Activated T-helper 2 cell treated with anti-CD3 and anti-CD28 coated beads, Interferon-gamma antibody, Interleukin-2, Interleukin-4, amounts not matched to agents 10 μg/mL and 5 μg/mL and 100 μg/mL, durations not matched to agents 14 hours and 24 hours and 36 hours (primary cell): ENCODE measurements around the gene XPNPEP2. TPM values are rescaled to one million over a fixed set of nuclear protein-coding genes. Genes with fewer than 3 reads are reported as not detected.

Source experiments
- DNase-seq: peaks from one replicate; pipeline ENCODE4 v3.0.0; 2021; ENCODE audit warnings: low spot score
- H3K27ac Mint-ChIP-seq: one replicate; pipeline ENCODE4 v1.8.0; 2021; ENCODE audit warnings: mixed read lengths
- H3K27me3 Mint-ChIP-seq: one replicate; pipeline ENCODE4 v1.8.0; 2021; ENCODE audit warnings: low read depth, mixed read lengths
- H3K36me3 Mint-ChIP-seq: one replicate; pipeline ENCODE4 v1.8.0; 2021; ENCODE audit warnings: low read depth, mixed read lengths
- H3K4me1 Mint-ChIP-seq: one replicate; pipeline ENCODE4 v1.8.0; 2021; ENCODE audit warnings: low read depth, mixed read lengths
- H3K4me3 Mint-ChIP-seq: one replicate; pipeline ENCODE4 v1.8.0; 2021; ENCODE audit warnings: low read depth, mild to moderate bottlenecking, moderate library complexity, mixed read lengths
- H3K9me3 Mint-ChIP-seq: one replicate; pipeline ENCODE4 v1.8.0; 2021; ENCODE audit warnings: mixed read lengths
- intact Hi-C: fragments of 100-400 bp; cut with micrococcal nuclease; formaldehyde crosslinking; loops from one replicate; pipeline ENCODE4 v1.15.1; 2023
- total RNA-seq: library from RNA; stranded (reverse); gene quantifications from 2 replicates; pipeline ENCODE4 v1.2.3, GENCODE V29; 2022

The XPNPEP2 gene
- total RNA-seq, 1 donor from 2014 or later = 0.16 TPM

DNA sequence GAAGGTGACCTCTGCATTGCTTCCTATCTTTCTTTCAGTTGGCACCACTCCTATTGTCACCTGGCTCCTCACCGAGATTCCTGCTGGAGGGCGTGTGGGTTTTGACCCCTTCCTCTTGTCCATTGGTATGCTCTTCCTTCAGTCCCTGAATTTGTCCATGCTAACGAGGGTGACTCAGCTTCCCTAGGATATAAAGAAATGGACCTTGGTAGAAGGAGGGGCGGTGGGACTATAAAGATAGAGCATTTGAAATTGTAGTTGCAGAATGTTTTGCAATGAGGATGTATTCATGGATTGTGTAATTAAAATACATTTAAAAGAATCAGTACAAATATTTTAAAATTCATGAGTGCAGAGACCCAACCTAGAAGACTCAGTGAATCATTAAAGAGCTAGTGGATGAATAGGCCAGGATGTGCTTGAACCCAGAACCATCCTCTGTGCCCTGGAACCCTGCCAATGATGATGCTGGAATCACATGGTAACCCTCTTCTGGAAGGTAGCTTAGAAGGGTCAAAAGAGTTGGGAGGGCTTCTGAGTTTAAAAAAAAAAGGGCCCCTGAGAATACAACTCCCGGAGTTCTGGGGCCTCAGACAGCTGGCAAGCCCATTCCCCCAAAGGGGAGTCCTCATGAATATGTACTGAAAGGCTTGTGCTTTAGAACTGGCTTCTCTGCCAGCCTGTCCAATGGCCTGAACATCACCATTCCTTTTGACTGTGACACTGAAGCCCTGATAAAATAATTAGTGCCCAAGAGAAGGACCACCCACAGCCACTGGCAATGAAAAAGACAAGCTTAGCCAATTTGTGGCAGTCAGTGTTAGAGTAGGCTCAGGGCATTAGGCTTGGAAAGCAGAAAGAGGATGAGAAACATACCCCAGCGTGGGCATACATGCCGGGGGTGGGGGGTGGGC lies 8.0 kb downstream of the XPNPEP2 start:
- H3K36me3 Mint-ChIP-seq = no peaks in the 10 kb centered on the region
- no peak for DNase-seq
- H3K27me3 Mint-ChIP-seq = peaks cover 2% of the 10 kb centered on the region
- no peak overlapping the region for H3K4me3 Mint-ChIP-seq
- no peak overlapping the region for H3K27ac Mint-ChIP-seq
- intact Hi-C loops = no loop called here
- no peaks in the 10 kb centered on the region for H3K9me3 Mint-ChIP-seq
- peaks cover 28% of the 10 kb centered on the region for H3K4me1 Mint-ChIP-seq

DNA sequence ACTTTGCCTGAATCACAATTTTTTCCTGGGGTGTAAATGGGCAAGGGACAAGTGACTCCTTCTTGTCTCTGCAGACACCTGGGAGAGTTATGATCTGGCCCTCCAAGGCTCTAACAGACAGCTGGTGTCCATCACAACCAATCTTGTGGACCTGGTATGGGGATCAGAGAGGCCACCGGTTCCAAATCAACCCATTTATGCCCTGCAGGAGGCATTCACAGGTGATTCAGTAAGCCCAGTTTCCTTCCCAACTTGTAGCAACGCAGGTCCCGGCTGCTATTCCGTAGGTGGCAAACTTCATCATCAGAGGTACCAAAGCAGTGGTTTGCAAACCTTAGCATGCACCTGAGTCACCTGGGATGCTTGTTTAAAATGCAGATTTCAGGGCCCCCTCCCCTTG lies 8.8 kb downstream of the XPNPEP2 start:
- Mint-ChIP-seq H3K4me3 (no peak overlapping the region), H3K9me3 (no peaks in the 10 kb centered on the region), H3K36me3 (no peaks in the 10 kb centered on the region), H3K4me1 (peaks cover 28% of the 10 kb centered on the region), H3K27me3 (peaks cover 2% of the 10 kb centered on the region), H3K27ac (no peak overlapping the region)
- no peak for DNase-seq
- intact Hi-C loops = no loop called here

DNA sequence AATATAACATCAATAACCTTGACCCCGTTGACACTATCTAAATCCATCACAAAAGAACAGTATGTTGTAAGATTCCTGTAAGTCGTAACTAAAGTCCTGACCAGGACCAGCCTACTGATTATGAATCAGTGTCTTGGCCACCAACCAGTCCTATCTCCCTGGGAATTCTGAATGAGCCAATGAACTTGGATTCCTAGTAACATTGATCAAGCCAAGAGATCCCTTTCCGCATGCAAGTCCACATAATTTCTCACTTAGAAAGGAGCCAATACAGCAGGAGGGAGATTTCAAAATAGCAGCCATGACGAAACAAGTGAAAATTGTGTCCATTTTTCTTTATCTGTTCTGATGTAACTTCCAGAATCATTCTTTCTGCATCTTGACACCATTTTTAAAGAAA lies 9.5 kb downstream of the XPNPEP2 start:
- Mint-ChIP-seq H3K27ac (no peak overlapping the region), H3K36me3 (no peaks in the 10 kb centered on the region), H3K4me1 (peaks cover 24% of the 10 kb centered on the region), H3K9me3 (no peaks in the 10 kb centered on the region), H3K27me3 (peaks cover 2% of the 10 kb centered on the region), H3K4me3 (no peak overlapping the region)
- intact Hi-C loops = no loop called here
- no peak for DNase-seq

DNA sequence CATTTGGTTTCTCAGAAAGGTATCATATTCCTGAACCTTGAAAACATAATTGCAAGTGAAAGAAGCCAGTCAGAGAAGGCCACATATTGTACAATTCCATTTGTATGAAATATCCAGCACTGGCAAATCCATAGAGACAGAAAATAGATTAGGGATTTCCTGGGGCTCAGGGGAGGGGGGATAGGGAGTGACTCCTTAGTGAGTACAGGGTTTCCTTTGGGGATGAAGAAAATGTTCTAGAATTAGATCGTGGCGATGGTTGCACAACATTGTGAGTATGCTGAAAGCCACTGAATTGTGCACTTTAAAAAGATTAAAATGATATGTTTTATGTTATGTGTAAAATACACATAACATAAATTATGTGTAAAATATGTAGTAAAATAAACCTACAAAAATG lies 10.3 kb downstream of the XPNPEP2 start:
- intact Hi-C loops = no loop called here
- Mint-ChIP-seq H3K27me3 (peaks cover 2% of the 10 kb centered on the region), H3K36me3 (no peaks in the 10 kb centered on the region)

DNA sequence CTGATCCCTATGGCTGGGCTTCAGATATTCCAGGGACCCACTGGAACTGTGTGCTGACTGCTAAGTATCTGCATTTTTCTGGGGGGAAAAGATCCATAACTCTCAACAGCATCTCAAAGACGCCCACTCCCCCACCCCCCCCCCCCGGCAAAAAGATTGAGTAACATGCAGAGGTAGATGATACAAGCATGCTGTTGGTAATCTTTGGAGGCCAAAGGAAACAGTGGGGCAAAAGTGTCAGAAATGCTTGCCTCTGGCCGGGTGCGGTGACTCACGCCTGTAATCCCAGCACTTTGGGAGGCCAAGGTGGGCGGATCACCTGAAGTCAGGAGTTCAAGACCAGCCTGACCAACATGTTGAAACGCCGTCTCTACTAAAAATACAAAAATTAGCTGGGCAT lies 12.2 kb downstream of the XPNPEP2 start:
- no peaks in the 10 kb centered on the region for H3K9me3 Mint-ChIP-seq

More for the DNA sequence above, 10.3 kb downstream of the XPNPEP2 start:
- Mint-ChIP-seq H3K4me3 (no peak overlapping the region), H3K27ac (no peak overlapping the region), H3K9me3 (no peaks in the 10 kb centered on the region), H3K4me1 (peaks cover 22% of the 10 kb centered on the region)
- DNase-seq = no peak

DNA sequence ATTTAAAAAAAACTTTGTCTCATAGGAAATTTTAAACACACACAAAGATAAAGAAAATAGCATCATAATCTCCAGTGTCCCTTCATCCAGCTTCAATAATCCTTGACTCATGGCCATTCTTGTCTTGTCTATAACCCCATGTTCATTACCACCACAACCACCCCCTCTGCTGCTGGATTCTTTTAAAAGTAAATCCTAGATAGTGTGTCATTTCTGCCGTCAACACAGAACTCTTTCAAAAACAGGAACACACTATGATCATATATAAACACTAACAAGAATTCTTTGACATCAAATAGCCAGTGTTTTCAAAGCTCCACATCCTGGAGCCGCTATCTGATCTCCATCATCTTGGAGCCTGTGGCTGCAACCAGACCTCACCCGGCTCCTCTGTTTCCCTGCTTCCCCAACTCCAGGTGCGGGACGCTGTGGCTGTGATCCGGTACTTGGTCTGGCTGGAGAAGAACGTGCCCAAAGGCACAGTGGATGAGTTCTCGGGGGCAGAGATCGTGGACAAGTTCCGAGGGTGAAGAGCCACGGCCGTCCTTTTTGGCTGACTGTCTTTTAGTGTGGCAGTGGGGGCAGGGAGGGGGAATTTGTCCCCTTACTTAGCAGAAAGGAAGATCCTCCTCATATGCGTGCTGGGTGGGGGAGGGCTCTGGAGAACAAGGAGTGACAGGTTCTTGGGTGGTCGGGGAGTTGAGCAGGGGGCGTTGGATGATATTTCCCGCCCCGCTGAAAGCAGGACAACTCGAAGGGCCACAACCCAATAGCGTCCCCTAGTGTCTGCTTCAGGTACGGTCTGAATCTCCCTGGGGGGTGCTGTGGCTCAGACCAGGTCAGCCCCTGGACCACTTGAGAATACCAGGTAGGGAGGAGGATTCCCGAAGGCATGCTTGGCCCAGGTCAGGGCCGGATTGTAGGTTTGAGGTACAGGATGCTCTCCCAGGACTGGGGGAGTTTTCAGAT lies 15.6 kb downstream of the XPNPEP2 start:
- H3K4me3 Mint-ChIP-seq = no peak overlapping the region
- intact Hi-C loops = loop anchor here (5.0 to 10.0 kb wide), 3 partner anchors 43 to 150 kb away; no protein-coding TSS in a partner anchor
- no peaks in the 10 kb centered on the region for H3K36me3 Mint-ChIP-seq
- H3K27me3 Mint-ChIP-seq = no peaks in the 10 kb centered on the region
- peaks cover 36% of the 10 kb centered on the region for H3K4me1 Mint-ChIP-seq
- H3K27ac Mint-ChIP-seq = peak overlapping the region; percentile 28
- no peaks in the 10 kb centered on the region for H3K9me3 Mint-ChIP-seq
- no peak for DNase-seq

More for the DNA sequence above, 12.2 kb downstream of the XPNPEP2 start:
- H3K4me3 Mint-ChIP-seq = no peak overlapping the region
- DNase-seq = no peak
- no peak overlapping the region for H3K27ac Mint-ChIP-seq
- H3K4me1 Mint-ChIP-seq = peaks cover 17% of the 10 kb centered on the region
- intact Hi-C loops = loop anchor here (5.0 to 10.0 kb wide), 2 partner anchors 114 to 146 kb away; no protein-coding TSS in a partner anchor
- H3K36me3 Mint-ChIP-seq = no peaks in the 10 kb centered on the region
- H3K27me3 Mint-ChIP-seq = peaks cover 2% of the 10 kb centered on the region

DNA sequence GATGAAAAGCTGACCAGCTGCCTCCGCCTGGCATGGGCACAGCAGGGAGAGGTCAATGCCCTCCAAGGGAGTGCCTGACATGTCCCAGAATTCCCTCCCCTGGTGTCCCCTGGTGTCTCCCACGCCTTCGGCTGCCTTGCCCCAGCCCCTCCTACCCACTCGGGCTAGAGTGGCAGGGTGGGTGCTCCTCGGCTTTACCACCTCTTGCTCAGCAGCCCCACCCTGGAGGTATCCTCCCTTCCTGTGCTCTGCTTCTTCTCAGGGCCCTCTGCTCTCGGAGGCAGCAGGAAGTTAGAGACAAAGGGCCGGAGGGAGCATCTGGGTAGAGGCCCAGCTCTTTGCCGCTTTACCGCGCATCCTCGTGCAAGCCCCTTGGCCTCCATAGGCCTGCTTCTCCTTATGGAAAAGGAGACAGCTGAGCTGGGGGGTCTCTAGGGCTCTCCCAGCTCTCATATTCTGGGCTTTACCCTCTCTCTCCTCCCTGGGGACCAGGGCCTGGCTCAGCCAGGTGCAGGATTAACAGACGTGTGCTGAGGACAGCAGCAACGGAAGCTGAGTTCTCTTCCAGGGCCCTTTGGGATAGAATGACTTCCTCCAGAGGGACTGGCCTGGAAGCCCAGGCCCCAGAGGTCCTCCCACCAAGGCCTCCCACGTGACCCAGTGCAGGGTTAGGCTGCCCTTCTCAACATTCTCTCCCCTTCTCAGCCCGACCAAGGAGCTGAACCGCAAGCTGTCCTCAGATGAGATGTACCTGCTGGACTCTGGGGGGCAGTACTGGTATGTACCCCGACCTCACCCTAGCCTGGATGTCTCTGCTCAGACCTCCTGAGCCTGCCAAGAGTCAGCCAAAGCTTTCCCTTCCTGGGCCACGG lies 17.2 kb downstream of the XPNPEP2 start:
- Mint-ChIP-seq H3K4me1 (peaks cover 49% of the 10 kb centered on the region), H3K4me3 (no peak overlapping the region), H3K27me3 (no peaks in the 10 kb centered on the region), H3K27ac (peak overlapping the region; percentile 46), H3K36me3 (no peaks in the 10 kb centered on the region), H3K9me3 (no peaks in the 10 kb centered on the region)
- no peak for DNase-seq
- intact Hi-C loops = loop anchor here (5.0 to 10.0 kb wide), 2 partner anchors 41 to 151 kb away; no protein-coding TSS in a partner anchor

DNA sequence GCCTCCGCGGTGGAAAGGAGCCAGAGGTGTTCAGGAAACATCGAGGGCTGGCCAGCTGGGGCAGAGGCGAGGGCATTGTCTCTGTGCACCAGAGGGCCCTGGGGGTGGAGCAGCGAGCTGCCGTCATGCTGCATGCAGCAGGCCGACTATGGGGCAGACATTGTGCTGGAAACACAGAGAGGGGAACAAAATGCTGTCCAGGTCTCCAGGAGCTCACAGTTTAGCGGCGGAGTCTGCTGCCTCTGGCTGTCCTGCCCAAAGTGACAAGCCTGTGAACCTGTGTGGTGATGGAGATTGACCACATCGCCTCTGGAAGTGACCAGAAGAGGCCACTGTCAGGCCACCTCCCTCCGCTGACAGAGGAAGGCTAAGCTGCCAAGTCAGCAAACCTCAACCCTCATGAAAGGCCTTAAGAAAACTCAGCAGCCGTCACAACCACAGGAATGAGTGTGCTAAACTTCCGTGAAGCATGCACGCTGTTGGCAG lies 20.8 kb downstream of the XPNPEP2 start:
- Mint-ChIP-seq H3K4me3 (no peak overlapping the region), H3K4me1 (peaks cover 42% of the 10 kb centered on the region), H3K27ac (peak overlapping the region; percentile 86), H3K36me3 (no peaks in the 10 kb centered on the region), H3K9me3 (no peaks in the 10 kb centered on the region), H3K27me3 (no peaks in the 10 kb centered on the region)
- peak; percentile 52 for DNase-seq
- intact Hi-C loops = loop anchor here (1.0 to 10.0 kb wide), 7 partner anchors 10 to 415 kb away; partner anchors contain the start of gene RAB33A

DNA sequence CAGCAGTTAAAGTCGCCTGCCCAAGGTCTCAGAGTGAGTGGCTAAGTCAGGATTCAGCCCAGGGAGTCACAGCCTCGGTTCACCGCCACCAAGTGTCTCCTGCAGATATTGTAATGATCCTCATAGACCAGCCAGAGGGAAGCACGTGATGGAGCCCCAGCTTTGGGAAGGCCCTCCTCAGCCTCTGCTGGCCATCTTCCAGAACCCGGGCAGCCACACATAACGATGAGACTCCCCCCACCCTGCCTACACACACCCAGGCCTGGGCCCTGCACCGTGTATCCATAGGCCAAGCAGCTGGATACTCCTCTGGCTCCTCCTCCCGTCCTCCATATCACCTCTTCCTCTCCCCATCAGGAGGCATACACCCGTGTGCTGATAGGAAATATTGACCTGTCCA lies 21.4 kb downstream of the XPNPEP2 start:
- no peak for DNase-seq
- Mint-ChIP-seq H3K9me3 (no peaks in the 10 kb centered on the region), H3K4me1 (peaks cover 38% of the 10 kb centered on the region), H3K27me3 (no peaks in the 10 kb centered on the region), H3K27ac (peak overlapping the region; percentile 86), H3K4me3 (no peak overlapping the region), H3K36me3 (no peaks in the 10 kb centered on the region)
- intact Hi-C loops = loop anchor here (1.0 to 10.0 kb wide), 2 partner anchors 9 to 415 kb away; partner anchors contain the start of gene RAB33A

DNA sequence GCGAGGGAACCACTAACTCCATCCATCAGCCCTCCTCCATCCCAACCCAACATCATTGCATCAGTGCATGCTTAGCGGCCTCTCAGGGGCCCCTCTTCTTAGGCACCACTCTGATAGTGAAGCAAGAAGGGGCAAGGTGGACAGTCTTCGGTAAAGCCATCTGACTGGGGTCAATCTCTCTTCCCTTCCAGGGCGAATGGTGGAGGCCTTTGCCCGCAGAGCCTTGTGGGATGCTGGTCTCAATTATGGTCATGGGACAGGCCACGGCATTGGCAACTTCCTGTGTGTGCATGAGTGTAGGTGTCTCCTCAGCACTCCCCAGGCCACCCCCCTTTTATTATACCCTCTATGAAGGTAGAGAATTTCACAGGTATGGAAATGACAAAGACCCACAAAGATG lies 22.2 kb downstream of the XPNPEP2 start:
- no peak for DNase-seq
- intact Hi-C loops = loop anchor here (1.0 to 10.0 kb wide), 2 partner anchors 8 to 414 kb away; partner anchors contain the start of gene RAB33A
- Mint-ChIP-seq H3K4me3 (no peak overlapping the region), H3K36me3 (no peaks in the 10 kb centered on the region), H3K4me1 (peaks cover 37% of the 10 kb centered on the region), H3K27me3 (no peaks in the 10 kb centered on the region), H3K27ac (no peak overlapping the region), H3K9me3 (no peaks in the 10 kb centered on the region)

DNA sequence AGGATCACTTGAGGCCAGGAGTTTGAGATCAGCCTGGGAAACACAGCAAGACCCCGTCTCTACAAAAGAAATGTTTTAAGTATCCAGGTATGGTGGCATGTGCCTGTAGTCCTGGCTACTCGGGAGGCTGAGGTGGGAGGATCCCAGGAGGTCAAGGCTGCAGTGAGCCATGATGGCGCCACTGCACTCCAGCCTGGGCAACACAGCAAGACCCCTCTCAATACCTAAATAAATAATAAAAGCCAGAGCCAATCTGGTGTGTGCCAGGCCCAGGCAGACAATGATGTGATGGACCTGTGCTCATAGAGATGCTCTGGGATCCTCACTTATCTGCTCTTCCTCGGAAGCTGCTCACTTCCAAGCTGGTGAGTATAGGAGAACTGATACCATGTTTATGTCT lies 22.8 kb downstream of the XPNPEP2 start:
- Mint-ChIP-seq H3K4me3 (no peak overlapping the region), H3K36me3 (no peaks in the 10 kb centered on the region), H3K27me3 (no peaks in the 10 kb centered on the region), H3K9me3 (no peaks in the 10 kb centered on the region), H3K27ac (no peak overlapping the region), H3K4me1 (peaks cover 34% of the 10 kb centered on the region)
- intact Hi-C loops = loop anchor here (10.0 kb wide), 1 partner anchor 413 kb away; the partner anchor contains the start of gene RAB33A
- DNase-seq = no peak
